Measurements from ENCODE around the gene KCTD14.

DNA sequence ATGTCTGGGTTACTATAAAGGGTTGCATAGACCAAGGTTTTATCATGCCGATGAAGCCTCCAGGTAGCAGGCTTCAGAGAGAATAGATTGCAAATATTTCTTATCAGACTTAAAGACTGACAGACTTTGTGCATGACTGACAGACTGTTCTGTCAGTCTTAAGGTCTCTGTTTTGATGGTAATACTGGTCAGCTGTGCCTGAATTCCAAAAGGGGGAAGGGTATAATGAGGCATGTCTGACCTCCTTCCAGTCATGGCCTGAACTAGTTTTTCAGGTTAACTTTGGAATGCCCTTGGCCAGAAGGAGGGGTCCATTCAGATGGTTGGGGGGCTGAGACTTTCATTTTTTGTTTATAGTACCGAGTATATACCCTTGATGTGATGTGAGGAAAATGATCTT lies 4.7 kb upstream of the KCTD14 start:
- TF ChIP-seq, protein P1, sequence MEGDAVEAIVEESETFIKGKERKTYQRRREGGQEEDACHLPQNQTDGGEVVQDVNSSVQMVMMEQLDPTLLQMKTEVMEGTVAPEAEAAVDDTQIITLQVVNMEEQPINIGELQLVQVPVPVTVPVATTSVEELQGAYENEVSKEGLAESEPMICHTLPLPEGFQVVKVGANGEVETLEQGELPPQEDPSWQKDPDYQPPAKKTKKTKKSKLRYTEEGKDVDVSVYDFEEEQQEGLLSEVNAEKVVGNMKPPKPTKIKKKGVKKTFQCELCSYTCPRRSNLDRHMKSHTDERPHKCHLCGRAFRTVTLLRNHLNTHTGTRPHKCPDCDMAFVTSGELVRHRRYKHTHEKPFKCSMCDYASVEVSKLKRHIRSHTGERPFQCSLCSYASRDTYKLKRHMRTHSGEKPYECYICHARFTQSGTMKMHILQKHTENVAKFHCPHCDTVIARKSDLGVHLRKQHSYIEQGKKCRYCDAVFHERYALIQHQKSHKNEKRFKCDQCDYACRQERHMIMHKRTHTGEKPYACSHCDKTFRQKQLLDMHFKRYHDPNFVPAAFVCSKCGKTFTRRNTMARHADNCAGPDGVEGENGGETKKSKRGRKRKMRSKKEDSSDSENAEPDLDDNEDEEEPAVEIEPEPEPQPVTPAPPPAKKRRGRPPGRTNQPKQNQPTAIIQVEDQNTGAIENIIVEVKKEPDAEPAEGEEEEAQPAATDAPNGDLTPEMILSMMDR (conservative IDR thresholded peaks at IDR 0.05; ENCODE audit: low read length): no peak
- TF ChIP-seq EZH2phosphoT487 (IDR thresholded peaks at IDR 0.05; ENCODE audit: borderline replicate concordance, low read depth, low read length): no peak

Data from OCI-LY7 (cell line).